Large intestine (tissue), 3 donors: ENCODE data around the gene FRRS1. TPM values are rescaled to one million over a fixed set of nuclear protein-coding genes. Genes with fewer than 3 reads are reported as not detected.
"Not testable (repeated sequence)": the region's sequence is repeated elsewhere in the genome, so short reads cannot be mapped to it uniquely, and the experiment has no call there.

Experiments used
- DNase-seq, 2 donors: peaks; one replicate each; pipeline versions ENCODE4 v3.0.0 to v3.0.0-alpha.2; 2013
- H3K27ac ChIP-seq: one replicate; pipeline ENCODE4 v1.5.1; 2013; ENCODE audit warnings: low read length
- H3K27me3 ChIP-seq: 2 replicates; pipeline ENCODE4 v1.6.1; 2013; ENCODE audit warnings: low read length; ENCODE audit not compliant: control insufficient read depth, insufficient read depth
- H3K36me3 ChIP-seq: 2 replicates; pipeline ENCODE4 v1.6.1; 2013; ENCODE audit warnings: low read length; ENCODE audit not compliant: control insufficient read depth, insufficient read depth
- H3K4me1 ChIP-seq: one replicate; pipeline ENCODE4 v1.6.1; 2013; ENCODE audit warnings: low read length; ENCODE audit not compliant: control insufficient read depth, insufficient read depth
- H3K4me3 ChIP-seq: one replicate; pipeline ENCODE4 v1.5.1; 2013; ENCODE audit warnings: low read length
- H3K9me3 ChIP-seq: one replicate; pipeline ENCODE4 v1.6.1; 2013; ENCODE audit warnings: mild to moderate bottlenecking, low read depth, low read length, moderate library complexity; ENCODE audit not compliant: control insufficient read depth
- WGBS: methylation state at CpG from one replicate; pipeline ENCODE4 v1.1.5; 2013; ENCODE audit warnings: low lambda C conversion rate; ENCODE audit not compliant: insufficient coverage; 5-methylcytosine and 5-hydroxymethylcytosine counted together
- polyA plus RNA-seq: library from polyadenylated mRNA; unstranded; fragments of 120-200 nt; gene quantifications from one replicate; pipeline ENCODE4 v1.2.1, GENCODE V29; 2013

Gene FRRS1
- polyA plus RNA-seq, 1 donor = 6.2 TPM

- DNase-seq = no peak
- no peak overlapping the region for H3K27ac ChIP-seq
- H3K9me3 ChIP-seq = no peaks in the 10 kb centered on the region
- H3K27me3 ChIP-seq = no peaks in the 10 kb centered on the region
- H3K4me1 ChIP-seq = no peaks in the 10 kb centered on the region
- no peak overlapping the region for H3K4me3 ChIP-seq
- whole genome bisulfite sequencing = no CpG with 5 or more reads among the region's 3 CpGs
- no peaks in the 10 kb centered on the region for H3K36me3 ChIP-seq
Observed at GRCh38 chr1:99768104-99768503, 1.7 kb upstream of the FRRS1 start.

- no peak overlapping the region for H3K4me3 ChIP-seq
- H3K4me1 ChIP-seq = no peaks in the 10 kb centered on the region
- H3K9me3 ChIP-seq = no peaks in the 10 kb centered on the region
- DNase-seq = no peak
- H3K27me3 ChIP-seq = no peaks in the 10 kb centered on the region
- H3K36me3 ChIP-seq = no peaks in the 10 kb centered on the region
- WGBS = no CpG with 5 or more reads among the region's 1 CpG
- H3K27ac ChIP-seq = no peak overlapping the region
Observed at GRCh38 chr1:99764909-99765308, 1.5 kb downstream of the FRRS1 start.

GRCh38 chr1:99764439-99764838 lies 2.0 kb downstream of the FRRS1 start:
- no peak for DNase-seq
- no peaks in the 10 kb centered on the region for H3K27me3 ChIP-seq
- no peaks in the 10 kb centered on the region for H3K36me3 ChIP-seq
- no peaks in the 10 kb centered on the region for H3K9me3 ChIP-seq
- no peaks in the 10 kb centered on the region for H3K4me1 ChIP-seq
- H3K27ac ChIP-seq = no peak overlapping the region
- no CpG with 5 or more reads among the region's 2 CpGs for WGBS
- H3K4me3 ChIP-seq = no peak overlapping the region

- no peaks in the 10 kb centered on the region for H3K9me3 ChIP-seq
- no peak for DNase-seq
- no peak overlapping the region for H3K27ac ChIP-seq
- H3K4me1 ChIP-seq = no peaks in the 10 kb centered on the region
- no peaks in the 10 kb centered on the region for H3K27me3 ChIP-seq
- H3K36me3 ChIP-seq = no peaks in the 10 kb centered on the region
- 60% methylated on average over 1 of the region's 2 CpGs for WGBS
- H3K4me3 ChIP-seq = no peak overlapping the region
Observed at GRCh38 chr1:99763956-99764355, 2.5 kb downstream of the FRRS1 start.

DNA sequence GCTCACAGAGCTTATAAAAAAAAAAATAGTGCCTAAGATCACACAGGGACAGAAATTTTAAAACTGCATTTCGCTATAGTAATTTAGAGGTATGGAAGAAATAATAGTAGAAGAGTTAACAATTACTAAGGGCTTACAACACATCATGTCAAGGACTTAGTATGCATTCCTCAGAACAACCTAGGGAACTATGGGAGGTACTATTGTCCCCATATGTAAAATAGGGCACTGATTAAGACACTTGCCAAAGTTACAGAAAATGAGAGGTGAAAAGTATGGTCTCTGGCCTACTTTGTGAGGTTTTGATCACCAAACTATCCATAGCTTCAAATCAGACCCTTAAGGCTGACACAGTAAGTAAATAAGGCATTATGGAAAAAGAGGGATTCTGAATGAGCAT lies 4.7 kb downstream of the FRRS1 start:
- DNase-seq = no peak
- Histone ChIP-seq H3K4me1 (no peaks in the 10 kb centered on the region), H3K36me3 (no peaks in the 10 kb centered on the region), H3K9me3 (no peaks in the 10 kb centered on the region), H3K27me3 (no peaks in the 10 kb centered on the region), H3K4me3 (no peak overlapping the region), H3K27ac (no peak overlapping the region)
- WGBS = no CpG with 5 or more reads among the region's 1 CpG

DNA sequence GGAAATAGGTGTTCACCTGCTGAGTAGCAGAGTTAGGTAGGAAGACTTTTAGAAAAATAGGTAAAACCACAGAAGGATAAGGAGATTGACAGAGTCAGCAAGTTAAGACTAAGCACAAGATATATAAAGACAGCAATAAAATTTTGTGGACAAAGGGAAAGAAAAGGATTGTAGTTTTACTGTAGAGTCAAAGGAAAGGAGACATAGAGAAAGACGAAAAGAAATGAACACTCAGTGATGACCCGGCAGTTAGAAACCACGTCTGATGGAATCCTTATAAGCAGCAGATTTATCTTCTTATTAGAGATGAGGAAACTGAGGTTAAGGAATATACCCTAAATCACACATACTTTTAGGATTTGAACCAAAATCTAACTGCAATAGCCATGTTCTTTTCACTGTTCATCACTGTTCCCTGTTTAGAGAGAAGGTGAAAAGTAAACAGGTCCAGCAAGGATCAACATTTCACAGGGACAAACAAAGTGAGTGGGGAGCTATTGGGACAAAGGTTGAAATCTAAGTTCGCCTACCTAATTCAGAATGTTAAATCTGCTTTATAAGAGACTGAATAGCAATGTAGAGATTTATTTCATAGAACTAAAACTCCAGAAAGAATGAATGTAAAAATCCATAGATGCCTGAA lies 6.8 kb downstream of the FRRS1 start:
- no peaks in the 10 kb centered on the region for H3K36me3 ChIP-seq
- peak overlapping the region; percentile 18 for H3K27ac ChIP-seq

DNA sequence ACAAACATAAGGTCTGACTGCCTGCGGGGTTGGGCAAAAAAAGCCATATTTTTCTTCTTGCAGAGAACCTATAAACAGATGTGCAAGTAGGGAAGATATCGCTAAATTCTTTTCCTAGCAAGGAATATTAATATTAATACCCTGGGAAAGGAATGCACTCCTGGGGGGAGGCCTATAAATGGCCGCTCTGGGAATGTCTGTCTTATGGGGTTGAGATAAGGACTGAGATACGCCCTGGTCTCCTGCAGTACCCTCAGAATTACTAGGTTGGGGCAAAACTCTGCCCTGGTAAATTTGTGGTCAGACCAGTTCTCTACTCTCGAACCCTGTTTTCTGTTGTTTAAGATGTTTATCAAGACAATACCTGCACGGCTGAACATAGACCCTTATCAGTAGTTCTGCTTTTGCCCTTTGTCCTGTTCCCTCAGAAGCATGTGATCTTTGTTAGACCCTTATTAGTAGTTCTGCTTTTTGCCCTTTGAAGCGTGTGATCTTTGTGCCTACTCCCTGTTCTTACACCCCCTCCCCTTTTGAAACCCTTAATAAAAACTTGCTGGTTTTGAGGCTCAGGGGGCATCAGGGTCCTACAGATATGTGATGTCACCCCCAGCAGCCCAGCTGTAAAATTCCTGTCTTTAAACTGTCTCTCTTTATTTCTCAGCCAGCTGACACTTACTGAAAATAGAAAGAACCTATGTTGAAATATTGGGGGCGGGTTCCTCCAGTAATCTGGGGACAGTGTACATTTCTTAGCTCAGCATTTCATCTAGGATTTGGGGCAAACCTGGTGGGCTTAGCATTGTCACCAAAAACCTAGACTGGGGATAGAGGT lies 7.5 kb downstream of the FRRS1 start:
- not testable (repeated sequence) for H3K27me3 ChIP-seq, H3K4me1 ChIP-seq, H3K4me3 ChIP-seq, H3K9me3 ChIP-seq, H3K36me3 ChIP-seq
- H3K27ac ChIP-seq = peak overlapping the region; percentile 18
- 100% methylated on average over 1 of the region's 8 CpGs for WGBS
- DNase-seq = peak in 1 of 2 donors; percentile 34

More for the DNA sequence above, 6.8 kb downstream of the FRRS1 start:
- 91% methylated on average over 4 of the region's 4 CpGs for WGBS
- no peaks in the 10 kb centered on the region for H3K27me3 ChIP-seq
- no peak for DNase-seq
- no peaks in the 10 kb centered on the region for H3K4me1 ChIP-seq
- H3K9me3 ChIP-seq = no peaks in the 10 kb centered on the region
- no peak overlapping the region for H3K4me3 ChIP-seq

GRCh38 chr1:99758073-99758511 lies 8.3 kb downstream of the FRRS1 start:
- WGBS = no CpG with 5 or more reads among the region's 1 CpG
- no peak overlapping the region for H3K27ac ChIP-seq
- DNase-seq = no peak
- no peak overlapping the region for H3K4me3 ChIP-seq
- H3K36me3 ChIP-seq = no peaks in the 10 kb centered on the region
- H3K9me3 ChIP-seq = peaks cover 2% of the 10 kb centered on the region
- H3K4me1 ChIP-seq = no peaks in the 10 kb centered on the region
- H3K27me3 ChIP-seq = no peaks in the 10 kb centered on the region

DNA sequence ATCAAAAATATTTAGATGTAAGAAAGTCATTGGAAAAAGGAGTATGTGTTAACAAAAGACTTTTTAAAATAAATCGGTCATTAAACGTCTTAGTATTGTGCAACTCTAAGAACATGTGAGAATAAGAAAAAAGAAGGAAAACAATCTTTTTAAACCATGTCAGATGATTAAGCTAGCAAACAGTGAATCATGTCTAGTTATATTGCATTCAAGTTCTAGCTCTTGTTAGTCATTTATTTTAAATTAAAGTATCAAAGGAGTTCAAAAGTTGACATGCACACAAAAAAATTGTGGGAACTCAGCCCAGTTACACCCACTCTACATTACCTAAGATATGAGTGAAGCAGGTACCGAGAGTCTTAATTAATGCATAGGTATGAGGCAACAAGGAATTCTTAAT lies 9.8 kb downstream of the FRRS1 start:
- H3K4me1 ChIP-seq = no peaks in the 10 kb centered on the region
- H3K27me3 ChIP-seq = no peaks in the 10 kb centered on the region
- H3K27ac ChIP-seq = no peak overlapping the region
- no peak overlapping the region for H3K4me3 ChIP-seq
- DNase-seq = no peak
- H3K36me3 ChIP-seq = no peaks in the 10 kb centered on the region
- H3K9me3 ChIP-seq = peaks cover 2% of the 10 kb centered on the region
- WGBS = 87% methylated on average over 2 of the region's 3 CpGs

- H3K4me1 ChIP-seq = no peaks in the 10 kb centered on the region
- H3K4me3 ChIP-seq = no peak overlapping the region
- peaks cover 2% of the 10 kb centered on the region for H3K9me3 ChIP-seq
- H3K36me3 ChIP-seq = no peaks in the 10 kb centered on the region
- WGBS = 71% methylated on average over 1 of the region's 2 CpGs
- no peaks in the 10 kb centered on the region for H3K27me3 ChIP-seq
- DNase-seq = no peak
- H3K27ac ChIP-seq = no peak overlapping the region
Observed at GRCh38 chr1:99755664-99756063, 10.8 kb downstream of the FRRS1 start.
